SIG-M5 treated with dmso at 0.1 percent for 504 hours (cell line): ENCODE results near the gene ADIPOQ.
"Not testable (repeated sequence)": the region's sequence is repeated elsewhere in the genome, so short reads cannot be mapped to it uniquely, and the experiment has no call there.

Source experiments
- DNase-seq: peaks from one replicate; lab custom pipeline; 2025; ENCODE audit not compliant: unreplicated experiment; lab: John Stamatoyannopoulos, UW

Gene ADIPOQ

GRCh38 chr3:186826410-186826975 lies 16.0 kb upstream of the ADIPOQ start:
- no peak for DNase-seq

- peak; percentile 78 for DNase-seq
Observed at GRCh38 chr3:186826976-186827857, 15.3 kb upstream of the ADIPOQ start.

- DNase-seq = no peak
Observed at GRCh38 chr3:186828340-186828739, 14.2 kb upstream of the ADIPOQ start.

- DNase-seq = no peak
Observed at GRCh38 chr3:186831798-186832197, 10.7 kb upstream of the ADIPOQ start.

- DNase-seq = no peak
Observed at GRCh38 chr3:186832276-186832675, 10.2 kb upstream of the ADIPOQ start.

GRCh38 chr3:186839874-186840641 lies 2.5 kb upstream of the ADIPOQ start:
- peak; percentile 85 for DNase-seq

GRCh38 chr3:186841620-186842019 lies 890 bp upstream of the ADIPOQ start:
- peak; percentile 60 for DNase-seq

GRCh38 chr3:186843039-186843432 lies 526 bp downstream of the ADIPOQ start:
- DNase-seq = peak; percentile 28

- DNase-seq = no peak
Observed at GRCh38 chr3:186844908-186845307, 2.4 kb downstream of the ADIPOQ start.

GRCh38 chr3:186845756-186846155 lies 3.2 kb downstream of the ADIPOQ start:
- DNase-seq = no peak

- no peak for DNase-seq
Observed at GRCh38 chr3:186847437-186847836, 4.9 kb downstream of the ADIPOQ start.

- DNase-seq = peak; percentile 34
Observed at GRCh38 chr3:186849374-186849975, 7.0 kb downstream of the ADIPOQ start.

GRCh38 chr3:186851835-186852234 lies 9.3 kb downstream of the ADIPOQ start:
- DNase-seq = not testable (repeated sequence)

GRCh38 chr3:186852994-186853393 lies 10.5 kb downstream of the ADIPOQ start:
- no peak for DNase-seq

GRCh38 chr3:186854146-186854545 lies 11.6 kb downstream of the ADIPOQ start:
- no peak for DNase-seq

GRCh38 chr3:186854954-186855353 lies 12.4 kb downstream of the ADIPOQ start:
- DNase-seq = no peak

- no peak for DNase-seq
Observed at GRCh38 chr3:186857743-186858142, 15.2 kb downstream of the ADIPOQ start.

- not testable (repeated sequence) for DNase-seq
Observed at GRCh38 chr3:186865215-186865853, 22.8 kb downstream of the ADIPOQ start.

GRCh38 chr3:186866095-186866494 lies 23.6 kb downstream of the ADIPOQ start:
- DNase-seq = not testable (repeated sequence)

- no peak for DNase-seq
Observed at GRCh38 chr3:186869253-186870100, 27.0 kb downstream of the ADIPOQ start.
